GM21576 (cell line): ENCODE data around the gene GRM3.

ENCODE experiments used
- ATAC-seq: cut with Tn5 transposase; IDR thresholded peaks from one replicate; pipeline ENCODE4 v1.9.1; 2021; ENCODE audit warnings: mild to moderate bottlenecking, moderate library complexity; ENCODE audit not compliant: unreplicated experiment

GRM3 gene

GRCh38 chr7:86689363-86689762 is 45.7 kb downstream of the GRM3 start:
- no peak for ATAC-seq

- ATAC-seq: no peak
Measured at GRCh38 chr7:86692755-86693154, 49.0 kb downstream of the GRM3 start.

- ATAC-seq: no peak
Measured at GRCh38 chr7:86706406-86706805, 62.7 kb downstream of the GRM3 start.

- ATAC-seq: no peak
Measured at GRCh38 chr7:86708031-86708680, 64.4 kb downstream of the GRM3 start.

- no peak for ATAC-seq
Measured at GRCh38 chr7:86720306-86720705, 76.6 kb downstream of the GRM3 start.

GRCh38 chr7:86733783-86734182 is 90.1 kb downstream of the GRM3 start:
- no peak for ATAC-seq

- ATAC-seq: no peak
Measured at GRCh38 chr7:86745013-86745745, 101.5 kb downstream of the GRM3 start.

GRCh38 chr7:86747698-86748097 is 104.0 kb downstream of the GRM3 start:
- no peak for ATAC-seq

- no peak for ATAC-seq
Measured at GRCh38 chr7:86748201-86748600, 104.5 kb downstream of the GRM3 start.

- ATAC-seq: peak; percentile 49
Measured at GRCh38 chr7:86748843-86749719, 105.4 kb downstream of the GRM3 start.

- ATAC-seq: no peak
Measured at GRCh38 chr7:86749741-86750665, 106.3 kb downstream of the GRM3 start.

- ATAC-seq: no peak
Measured at GRCh38 chr7:86760236-86760635, 116.5 kb downstream of the GRM3 start.

GRCh38 chr7:86762129-86762528 is 118.4 kb downstream of the GRM3 start:
- no peak for ATAC-seq

GRCh38 chr7:86765931-86766330 is 122.2 kb downstream of the GRM3 start:
- ATAC-seq: no peak

- peak; percentile 44 for ATAC-seq
Measured at GRCh38 chr7:86768394-86768793, 124.7 kb downstream of the GRM3 start.

GRCh38 chr7:86768967-86769760 is 125.5 kb downstream of the GRM3 start:
- ATAC-seq: peak; percentile 85

- peak; percentile 46 for ATAC-seq
Measured at GRCh38 chr7:86773309-86773708, 129.6 kb downstream of the GRM3 start.

- no peak for ATAC-seq
Measured at GRCh38 chr7:86775203-86775602, 131.5 kb downstream of the GRM3 start.

- ATAC-seq: no peak
Measured at GRCh38 chr7:86776136-86776535, 132.4 kb downstream of the GRM3 start.

- no peak for ATAC-seq
Measured at GRCh38 chr7:86778271-86778670, 134.6 kb downstream of the GRM3 start.
